NCI-H1105 (cell line): Measurements from ENCODE around the gene NPSR1.
A peak's percentile ranks its signal among the peaks of the same experiment; 100 is the strongest.
"Not testable (repeated sequence)": the region's sequence is repeated elsewhere in the genome, so short reads cannot be mapped to it uniquely, and the experiment has no call there.

Source experiments
- DNase-seq: peaks from one replicate; lab custom pipeline; 2025; lab: John Stamatoyannopoulos, UW

The NPSR1 gene

GRCh38 chr7:34757570-34758110 lies 99.6 kb downstream of the NPSR1 start:
- DNase-seq: no peak

DNA sequence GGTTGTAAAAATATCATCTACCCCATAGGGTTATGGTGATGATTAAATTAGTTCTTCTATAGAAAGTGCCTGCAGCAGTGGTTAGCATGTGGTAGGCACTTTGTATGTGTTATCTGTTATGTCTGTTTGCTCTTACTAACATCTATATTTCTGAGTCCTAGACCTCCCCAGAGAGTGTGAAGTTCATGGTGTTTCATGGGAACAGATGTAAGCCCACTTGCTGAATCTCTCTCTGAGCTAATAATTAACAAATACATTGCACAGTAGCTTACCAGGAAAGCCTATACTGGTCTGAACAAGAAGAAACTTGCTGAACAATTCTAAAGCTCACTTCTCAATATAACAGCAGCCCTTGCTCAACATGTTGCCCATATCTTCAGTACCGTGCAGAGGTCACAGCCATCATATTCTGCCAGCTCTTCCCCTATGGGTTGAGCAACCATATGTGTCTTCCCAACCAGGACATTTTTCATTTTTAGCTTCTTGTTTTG lies 100.1 kb downstream of the NPSR1 start:
- no peak for DNase-seq

DNA sequence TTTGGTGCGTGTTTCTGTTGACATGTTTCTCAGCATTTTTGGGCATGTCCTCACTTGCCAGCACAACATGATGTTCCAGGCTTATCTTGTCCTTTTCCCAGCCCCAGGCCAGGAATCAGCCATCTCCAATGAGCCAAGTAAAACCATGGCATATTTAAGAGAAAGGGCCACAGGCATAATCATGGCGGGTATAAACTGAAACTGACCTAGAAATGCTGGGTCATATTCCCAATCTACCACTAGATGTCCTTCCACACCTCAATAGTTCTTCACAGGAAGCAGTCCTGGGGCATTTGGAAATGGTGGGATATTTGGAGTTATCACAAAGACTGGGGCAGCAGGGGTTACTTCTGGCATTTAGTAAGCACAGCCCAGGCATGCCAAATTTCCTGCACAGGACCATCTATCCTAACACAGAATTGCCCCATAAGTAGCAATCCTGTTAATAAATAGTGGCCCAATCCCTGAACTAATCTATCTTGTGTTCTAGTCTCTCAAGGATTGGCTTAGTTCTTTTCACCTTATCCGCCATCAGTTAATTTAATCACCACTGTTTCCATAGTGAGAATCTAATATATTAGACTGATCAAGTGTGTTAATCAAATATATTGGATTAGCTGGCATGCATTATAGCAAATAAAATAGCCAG lies 101.6 kb downstream of the NPSR1 start:
- no peak for DNase-seq

GRCh38 chr7:34760271-34760670 lies 102.3 kb downstream of the NPSR1 start:
- DNase-seq: no peak

GRCh38 chr7:34761206-34761605 lies 103.2 kb downstream of the NPSR1 start:
- DNase-seq: no peak

DNA sequence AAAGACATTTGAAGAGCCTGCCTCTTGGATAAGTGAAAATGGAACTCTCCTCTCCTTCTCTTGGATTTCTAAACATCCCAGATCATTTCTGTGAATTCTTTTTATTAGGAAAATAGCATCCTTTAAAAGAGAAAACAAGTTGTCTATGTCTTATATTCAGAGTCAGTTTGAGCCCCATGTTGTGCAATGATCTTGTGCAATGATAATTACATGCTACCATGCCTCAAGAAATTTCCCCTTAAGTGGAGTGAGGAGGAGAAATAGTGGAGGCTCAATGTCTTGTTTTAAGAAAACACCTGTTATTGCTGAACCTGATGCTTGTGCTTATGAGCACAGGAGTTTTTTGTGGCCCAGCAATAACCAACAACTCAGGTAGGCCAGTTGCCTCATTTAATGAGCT lies 103.6 kb downstream of the NPSR1 start:
- no peak for DNase-seq

DNA sequence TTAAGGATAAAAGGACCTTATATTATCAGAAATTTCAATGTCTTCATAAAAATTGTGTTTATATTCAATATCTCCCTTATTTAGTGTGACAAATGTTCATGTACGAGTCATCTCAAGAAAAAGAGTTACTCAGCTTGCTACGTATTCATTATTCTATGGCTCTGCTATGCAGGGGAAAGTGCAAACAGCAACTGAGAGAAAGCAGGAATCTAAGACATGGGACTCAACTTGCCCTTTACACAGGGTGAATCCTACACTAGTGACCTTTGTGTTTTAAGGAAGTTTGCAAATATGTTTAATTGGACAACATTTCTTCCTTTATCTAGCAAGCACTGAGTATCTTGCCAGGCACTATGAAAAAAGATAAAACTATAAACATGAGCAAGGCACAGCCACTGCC lies 104.7 kb downstream of the NPSR1 start:
- no peak for DNase-seq

- no peak for DNase-seq
Measured at GRCh38 chr7:34772296-34772938, 114.4 kb downstream of the NPSR1 start.

DNA sequence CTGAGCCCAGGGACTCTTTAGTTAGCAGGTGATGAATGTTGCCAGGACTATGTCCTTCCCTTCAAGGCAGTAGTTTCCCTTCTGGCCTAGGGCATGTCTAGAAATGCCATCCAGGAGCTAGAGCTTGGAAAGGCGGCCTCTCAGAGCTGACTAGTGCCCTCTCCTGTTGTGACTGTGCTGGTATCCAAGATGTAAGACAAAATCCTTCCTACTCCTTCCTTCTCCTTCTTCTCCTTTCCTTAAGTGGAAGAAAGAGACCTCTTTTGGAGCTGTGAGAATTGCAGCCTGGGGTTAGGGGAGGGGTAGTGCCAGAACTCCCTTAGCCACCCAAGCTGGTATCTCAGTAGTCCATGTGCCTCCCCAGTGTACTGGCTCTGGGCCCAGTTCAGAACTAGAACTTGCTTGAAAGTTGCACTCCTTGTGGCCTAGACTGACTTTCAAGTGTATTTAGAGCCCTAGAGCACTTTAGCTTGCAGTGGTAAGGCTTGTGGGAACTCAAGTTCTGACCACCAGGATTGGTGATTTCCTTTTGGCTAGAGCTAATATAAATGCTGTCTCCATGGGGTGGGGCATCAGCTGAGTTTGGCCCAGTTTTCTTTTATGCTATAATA lies 118.8 kb downstream of the NPSR1 start:
- no peak for DNase-seq

DNA sequence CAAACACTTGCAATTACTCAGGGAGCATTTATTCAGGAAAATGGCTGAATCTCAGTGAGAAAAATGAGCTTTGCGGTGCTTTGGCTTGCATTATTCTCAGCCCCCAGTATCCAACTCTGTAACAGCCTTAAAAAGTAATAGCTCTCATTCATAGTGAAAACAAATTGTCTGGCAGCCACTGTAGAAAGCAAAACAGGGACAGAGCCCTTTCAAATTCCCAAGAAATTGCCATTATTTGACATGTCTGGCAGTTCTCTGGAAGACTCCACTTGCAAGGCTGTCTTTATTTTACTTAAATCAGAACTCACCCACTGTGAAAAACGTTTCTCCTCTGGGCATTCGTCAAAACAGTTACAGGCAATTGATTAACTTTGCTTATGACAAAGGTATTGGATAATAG lies 122.5 kb downstream of the NPSR1 start:
- no peak for DNase-seq

DNA sequence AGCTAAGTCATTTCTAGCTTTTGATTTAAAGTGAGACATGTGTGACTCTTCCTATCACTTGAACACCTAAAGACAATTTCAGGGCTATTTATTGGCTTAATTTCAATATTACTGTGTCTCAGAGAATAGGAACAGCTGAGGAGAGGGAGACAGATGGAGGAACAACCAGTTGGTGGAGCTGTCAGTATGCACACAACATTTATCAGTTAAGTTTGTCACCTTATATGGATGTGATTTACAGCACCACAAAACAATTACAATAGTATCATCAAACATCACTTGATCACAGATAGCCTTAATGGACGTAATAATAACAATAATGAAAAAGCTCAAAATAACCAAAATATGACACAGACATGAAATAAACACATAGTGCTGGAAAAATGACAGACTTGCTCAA lies 129.6 kb downstream of the NPSR1 start:
- no peak for DNase-seq

DNA sequence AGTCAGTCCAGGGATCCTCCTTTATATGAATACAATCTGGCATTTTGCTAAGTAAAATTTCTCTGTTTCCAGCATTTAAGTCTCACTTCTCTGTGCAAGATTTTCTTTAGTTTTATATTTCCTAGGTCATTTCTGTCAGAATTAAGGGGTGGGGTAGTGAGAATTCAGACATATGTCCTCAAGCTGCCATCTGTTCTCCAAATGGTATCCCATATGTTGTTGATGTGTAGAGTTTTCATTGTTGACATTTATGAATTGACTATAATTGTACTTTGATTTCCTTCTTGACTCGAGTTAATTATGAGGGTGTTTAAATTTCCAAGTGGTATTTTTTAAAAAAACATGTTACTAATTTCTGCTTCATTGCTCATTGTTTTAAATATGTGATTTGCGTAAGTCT lies 148.8 kb downstream of the NPSR1 start:
- no peak for DNase-seq

GRCh38 chr7:34807548-34808340 lies 149.7 kb downstream of the NPSR1 start:
- no peak for DNase-seq

DNA sequence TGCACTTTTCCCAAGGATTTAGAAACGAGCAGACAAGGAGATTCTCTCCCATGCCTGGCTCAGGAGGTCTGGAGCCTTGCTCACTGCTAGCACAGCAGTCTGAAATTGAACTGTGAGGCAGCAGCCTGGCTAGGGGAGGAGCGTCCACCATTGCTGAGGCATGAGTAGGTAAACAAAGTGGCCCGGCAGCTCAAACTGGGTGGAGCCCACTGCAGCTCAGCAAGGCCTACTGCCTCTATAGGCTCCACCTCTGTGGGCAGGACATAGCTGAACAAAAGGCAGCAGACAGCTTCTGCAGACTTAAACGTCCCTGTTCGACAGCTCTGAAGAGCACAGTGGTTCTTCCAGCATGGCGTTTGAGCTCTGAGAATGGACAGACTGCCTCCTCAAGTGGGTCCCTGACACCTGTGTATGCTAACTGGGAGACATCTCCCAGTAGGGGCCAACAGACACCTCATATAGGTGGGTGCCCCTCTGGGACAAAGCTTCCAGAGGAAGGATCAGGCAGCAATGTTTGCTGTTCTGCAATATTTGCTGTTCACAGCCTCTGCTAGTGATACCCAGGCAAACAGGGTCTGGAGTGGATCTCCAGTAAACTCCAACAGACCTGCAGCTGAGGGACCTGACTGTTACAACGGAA lies 156.3 kb downstream of the NPSR1 start:
- DNase-seq: not testable (repeated sequence)

DNA sequence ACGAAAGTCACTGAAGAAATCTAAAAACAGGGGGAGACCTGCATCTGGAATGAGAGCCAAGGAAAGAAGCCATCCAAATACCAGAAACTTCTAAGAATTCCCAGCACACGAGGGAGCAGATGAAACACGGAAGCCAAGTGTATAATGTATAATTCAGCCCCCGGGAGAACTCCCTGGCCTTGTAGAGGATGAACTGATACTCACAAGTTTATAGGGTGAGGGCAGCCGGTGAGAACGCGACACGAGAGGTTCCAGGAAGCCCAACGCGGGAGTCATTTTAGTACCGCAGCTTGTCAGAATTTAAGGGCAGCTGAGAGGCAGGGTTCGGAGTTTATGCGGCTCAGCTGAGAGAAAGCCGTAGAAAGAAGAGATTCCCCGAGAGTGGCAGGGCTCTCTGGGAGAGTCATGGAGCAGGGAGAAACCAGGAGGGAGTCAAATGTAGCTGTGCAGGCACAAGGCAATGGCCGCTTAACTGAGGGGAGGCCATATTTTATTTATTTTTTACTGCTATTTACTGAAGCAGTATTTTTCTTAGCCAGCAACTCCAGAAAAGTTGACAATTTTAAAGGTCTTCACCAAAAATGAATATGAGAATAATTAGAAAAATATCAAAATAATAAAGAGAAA lies 164.0 kb downstream of the NPSR1 start:
- DNase-seq: no peak

DNA sequence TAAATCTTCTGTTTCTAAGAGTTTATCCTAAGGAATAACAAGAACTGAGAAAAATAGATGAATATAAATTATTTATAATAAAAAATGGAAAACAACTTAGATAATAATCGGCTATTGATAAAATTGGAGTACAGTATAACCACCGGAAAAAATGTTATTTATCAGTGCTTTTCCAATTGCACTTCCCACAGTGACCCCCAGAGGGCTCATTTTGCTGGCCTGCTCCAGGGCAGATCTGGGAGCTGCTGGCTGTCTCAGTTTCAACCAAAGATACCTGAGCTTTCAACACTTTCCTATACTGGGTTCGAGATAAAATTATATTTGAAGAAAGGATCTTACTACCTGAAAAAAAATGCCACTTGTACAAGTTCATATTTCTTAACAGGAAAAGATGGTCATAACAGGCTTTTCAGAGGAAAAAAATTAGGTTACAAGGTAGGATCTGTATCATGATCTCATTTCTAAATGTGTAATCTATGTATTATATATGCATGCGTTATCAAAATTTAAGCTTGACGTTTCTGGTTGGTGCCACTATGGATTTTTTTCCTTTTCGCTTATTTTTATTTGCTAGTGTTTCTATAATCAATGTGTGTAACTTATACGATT lies 165.7 kb downstream of the NPSR1 start:
- peak; percentile 29 for DNase-seq

DNA sequence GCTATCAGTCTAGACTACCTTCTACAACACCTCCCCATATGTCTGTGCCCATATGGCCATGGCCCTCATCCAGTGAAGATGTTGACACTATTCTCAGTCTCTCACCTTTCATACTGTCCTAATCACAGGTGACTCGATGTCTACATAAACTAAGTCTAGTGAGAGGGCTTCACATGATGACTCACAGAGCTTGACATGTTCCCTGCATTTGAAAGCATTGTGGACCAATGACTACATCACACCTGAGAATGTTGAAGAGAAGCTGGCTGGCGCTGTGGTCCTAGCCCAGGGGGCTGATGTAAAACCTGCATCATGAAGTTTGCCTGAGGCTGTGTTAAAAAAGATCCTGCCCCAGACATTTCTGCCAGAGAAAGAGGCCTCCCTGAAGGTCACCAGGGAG lies 167.2 kb downstream of the NPSR1 start:
- DNase-seq: no peak

DNA sequence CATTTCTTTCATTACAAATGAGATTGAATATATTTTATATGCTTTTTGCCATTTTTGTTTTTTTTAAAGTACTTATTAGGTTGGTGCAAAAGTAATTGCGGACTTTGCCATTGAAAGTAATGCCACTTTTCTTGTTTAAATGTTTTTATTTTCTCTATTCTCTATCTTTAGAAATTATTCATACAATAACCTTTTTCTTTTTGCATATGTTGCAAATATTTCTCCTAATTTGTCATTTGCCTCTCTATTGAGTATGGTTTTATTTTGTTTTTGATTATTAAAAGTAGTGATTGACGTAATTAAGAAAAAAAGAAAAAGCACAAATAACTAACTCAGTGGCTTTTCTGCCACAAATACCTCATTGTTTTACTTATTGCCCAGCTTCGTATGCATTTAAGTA lies 172.4 kb downstream of the NPSR1 start:
- DNase-seq: no peak

GRCh38 chr7:34831436-34831835 lies 173.4 kb downstream of the NPSR1 start:
- no peak for DNase-seq

DNA sequence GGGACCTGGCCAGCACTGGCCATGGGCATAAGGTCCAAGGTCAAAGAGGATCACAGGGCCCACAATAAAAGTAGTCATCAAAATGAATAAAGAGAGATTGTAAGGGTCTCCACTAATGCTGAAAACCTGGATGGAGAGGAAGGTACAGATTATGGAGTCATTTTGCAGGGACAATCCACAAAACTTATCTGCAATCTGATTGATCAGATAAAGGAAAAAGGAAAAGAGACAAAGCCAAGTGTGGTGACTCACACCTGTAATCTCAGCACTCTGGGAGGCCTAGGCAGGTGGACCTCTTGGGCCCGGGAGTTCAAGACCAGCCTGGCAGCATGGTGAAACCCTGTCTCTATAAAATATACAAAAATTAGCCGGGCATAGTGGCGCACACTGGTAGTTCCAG lies 174.0 kb downstream of the NPSR1 start:
- no peak for DNase-seq
